SK-N-MC (cell line): Measurements from ENCODE around the gene CD24.
"Not testable (repeated sequence)": the region's sequence is repeated elsewhere in the genome, so short reads cannot be mapped to it uniquely, and the experiment has no call there.

Source experiments
- DNase-seq: peaks from one replicate; pipeline ENCODE4 v3.0.0-alpha.2; 2011; ENCODE audit warnings: low read depth, low spot score
- H3K27ac ChIP-seq: fragments of 200-600 bp; sonication (generic); 2 replicates; pipeline ENCODE4 v1.5.1; 2016; ENCODE audit warnings: mixed run types
- H3K36me3 ChIP-seq: fragments of 200-600 bp; sonication (generic); 2 replicates; pipeline ENCODE4 v1.6.1; 2017; ENCODE audit warnings: antibody characterized with exemption, low read length, mixed read lengths; ENCODE audit not compliant: insufficient read depth
- H3K4me3 ChIP-seq: fragments of 200-600 bp; sonication (generic); 2 replicates; pipeline ENCODE4 v1.5.1; 2016
- H3K9ac ChIP-seq: fragments of 200-600 bp; sonication (generic); 2 replicates; pipeline ENCODE4 v1.8.0; 2017; ENCODE audit warnings: mixed run types, mixed read lengths; ENCODE audit not compliant: insufficient read length
- H3K9me3 ChIP-seq: fragments of 200-600 bp; sonication (generic); 2 replicates; pipeline ENCODE4 v1.6.1; 2017; ENCODE audit warnings: low read depth, mild to moderate bottlenecking, antibody characterized with exemption, low read length, moderate library complexity, mixed read lengths
- EZH2 ChIP-seq: fragments of 200-600 bp; sonication (generic); IDR thresholded peaks from one replicate; pipeline ENCODE4 v1.6.1; 2017; ENCODE audit warnings: antibody characterized with exemption
- FOXP2 ChIP-seq: optimal IDR thresholded peaks from 2 replicates; pipeline ENCODE3; 2011; ENCODE audit warnings: mild to moderate bottlenecking, moderate library complexity; ENCODE audit not compliant: insufficient read depth; ENCODE audit errors: extremely low read length, control extremely low read depth
- POLR2AphosphoS5 ChIP-seq: IDR thresholded peaks from 2 replicates; pipeline ENCODE4 v1.6.1; 2012; ENCODE audit warnings: mild to moderate bottlenecking, low read depth, low read length, borderline replicate concordance

The CD24 gene, protein sequence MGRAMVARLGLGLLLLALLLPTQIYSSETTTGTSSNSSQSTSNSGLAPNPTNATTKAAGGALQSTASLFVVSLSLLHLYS

DNA sequence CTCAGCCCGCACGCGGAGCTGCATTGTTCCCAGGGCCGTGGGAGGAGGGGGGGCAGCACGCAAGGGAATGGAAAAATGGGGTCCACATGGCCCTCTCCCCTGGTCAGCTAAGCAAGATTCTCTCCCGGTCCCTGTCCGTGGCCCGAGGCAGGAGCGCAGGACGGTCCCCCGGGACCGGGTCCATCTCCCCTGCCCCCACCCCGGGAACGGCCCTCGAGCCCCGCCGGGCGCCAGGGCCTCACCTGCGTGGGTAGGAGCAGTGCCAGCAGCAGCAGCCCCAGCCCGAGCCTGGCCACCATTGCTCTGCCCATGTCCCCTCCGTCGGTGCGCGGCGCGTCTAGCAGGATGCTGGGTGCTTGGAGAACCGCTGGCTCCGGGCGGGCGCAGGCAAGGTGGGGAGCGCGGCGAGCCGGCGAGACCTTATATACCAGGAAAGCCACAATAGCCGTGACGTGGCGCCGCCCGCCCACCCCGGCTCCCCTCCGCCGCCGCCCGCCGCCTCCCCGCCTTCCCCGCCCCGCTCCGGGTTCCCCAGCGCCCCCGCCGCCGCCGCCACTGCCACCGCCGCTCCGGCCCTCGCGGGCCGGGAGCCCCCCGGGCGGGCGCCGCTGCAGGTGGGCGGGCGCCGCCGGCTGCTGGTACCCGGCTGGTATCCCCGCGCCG lies at the start of gene CD24:
CD24 (minus strand) TSS at position 394 of the 663 bp plus-strand sequence; CDS start at position 311, 83 bp downstream.
- H3K27ac ChIP-seq = no peak within 1 kb of the TSS
- H3K9me3 ChIP-seq = no peaks in the 10 kb centered on the region
- H3K9ac ChIP-seq = no peak within 1 kb of the TSS
- H3K4me3 ChIP-seq = peak within 1 kb of the TSS; percentile 81
- no peaks in the 10 kb centered on the region for H3K36me3 ChIP-seq
- DNase-seq = no peak
- TF ChIP-seq FOXP2 (no peak), EZH2 (no peak), POLR2AphosphoS5 (no peak)

DNA sequence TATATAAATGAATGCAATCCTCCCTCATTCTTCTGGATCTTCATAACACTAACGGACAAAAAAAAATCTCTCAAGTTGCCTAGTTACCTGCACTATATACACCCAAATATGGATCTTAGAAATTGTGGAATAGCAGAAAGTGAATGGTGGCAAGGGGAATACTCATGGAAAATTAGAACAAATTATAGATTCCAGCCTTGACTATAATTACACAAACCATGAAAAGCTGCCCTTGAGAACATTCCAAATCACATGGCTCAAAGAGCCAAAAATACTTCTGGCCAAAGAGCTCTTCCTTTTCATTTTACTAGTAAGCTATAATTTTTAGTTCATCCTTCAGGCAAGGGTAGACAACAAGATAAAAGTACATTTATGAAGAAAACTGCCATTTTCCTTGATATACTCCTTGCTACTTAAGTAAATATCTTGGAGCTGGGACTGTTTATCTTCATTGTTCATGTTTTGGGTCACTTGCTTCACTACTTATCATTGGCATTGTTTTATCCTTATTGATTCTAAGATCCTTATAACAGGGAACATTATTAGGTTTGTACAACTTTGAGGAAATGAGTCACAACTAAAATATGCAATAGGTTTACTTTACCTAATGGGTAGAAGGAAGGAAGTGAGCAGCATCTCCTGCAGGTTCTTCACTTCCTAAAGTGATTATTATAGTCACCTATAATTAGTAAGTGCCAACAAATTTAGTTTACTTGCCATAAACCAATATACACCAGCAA lies 47.1 kb upstream of the CD24 start:
- H3K27ac ChIP-seq = no peak overlapping the region
- no peak overlapping the region for H3K9ac ChIP-seq
- H3K36me3 ChIP-seq = no peaks in the 10 kb centered on the region
- TF ChIP-seq POLR2AphosphoS5 (no peak), FOXP2 (no peak), EZH2 (no peak)
- H3K9me3 ChIP-seq = no peaks in the 10 kb centered on the region
- no peak for DNase-seq
- no peak overlapping the region for H3K4me3 ChIP-seq

DNA sequence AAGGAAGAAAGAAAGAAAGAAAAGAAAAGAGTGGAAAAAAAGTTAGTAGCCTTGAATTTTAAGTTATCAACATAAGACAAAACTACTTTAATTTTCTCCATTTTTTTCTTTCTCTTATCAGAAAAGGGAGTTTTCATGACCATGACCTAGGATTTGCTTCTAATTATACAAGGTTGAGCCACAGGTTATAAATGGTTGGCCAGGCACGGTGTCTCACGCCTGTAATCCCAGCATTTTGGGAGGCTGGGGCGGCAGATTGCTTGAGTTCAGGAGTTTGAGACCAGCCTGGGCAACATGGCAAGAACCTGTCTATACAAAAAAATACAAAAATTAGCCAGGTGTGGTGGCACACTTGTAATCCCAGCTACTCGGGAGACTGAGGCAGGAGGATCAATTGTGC lies 45.7 kb upstream of the CD24 start:
- Histone ChIP-seq H3K9me3 (no peaks in the 10 kb centered on the region), H3K9ac (no peak overlapping the region), H3K27ac (no peak overlapping the region), H3K4me3 (no peak overlapping the region), H3K36me3 (no peaks in the 10 kb centered on the region)
- DNase-seq = no peak
- TF ChIP-seq POLR2AphosphoS5 (no peak), EZH2 (no peak), FOXP2 (no peak)

DNA sequence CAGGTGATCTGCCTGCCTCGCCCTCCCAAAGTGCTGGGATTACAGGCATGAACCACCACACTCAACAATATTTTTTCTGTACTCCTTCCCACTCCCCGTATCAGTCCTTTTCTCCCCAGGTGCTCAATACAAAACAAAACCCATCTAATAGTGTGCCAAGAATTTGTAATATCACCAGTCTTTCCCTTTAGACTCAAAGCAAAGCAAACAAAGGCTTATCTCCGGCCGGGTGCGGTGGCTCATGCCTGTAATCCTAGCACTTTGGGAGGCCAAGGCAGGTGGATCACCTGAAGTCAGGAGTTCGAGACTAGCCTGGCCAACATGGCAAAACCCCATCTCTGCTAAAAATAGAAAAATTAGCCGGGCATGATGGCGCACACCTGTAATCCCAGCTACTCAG lies 45.1 kb upstream of the CD24 start:
- H3K9me3 ChIP-seq = not testable (repeated sequence)

DNA sequence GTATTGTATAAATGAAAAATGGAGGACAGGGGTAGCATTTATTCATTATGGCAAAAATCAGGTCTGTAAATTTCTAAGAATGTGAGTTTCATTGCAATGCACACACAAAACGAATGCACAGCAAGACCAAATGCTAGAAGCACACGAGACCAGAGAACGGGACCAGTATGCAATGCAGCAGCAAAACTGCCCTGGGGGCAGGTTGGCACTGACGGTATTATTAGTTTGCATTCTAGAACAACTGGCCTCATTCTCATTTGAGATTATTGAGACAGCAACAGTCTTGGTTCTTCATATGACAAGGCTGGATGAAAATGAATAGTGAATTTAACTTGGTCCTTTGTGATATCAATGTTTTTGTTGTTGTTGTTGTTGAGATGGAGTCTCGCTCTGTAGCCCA lies 44.5 kb upstream of the CD24 start:
- Histone ChIP-seq H3K36me3 (no peaks in the 10 kb centered on the region), H3K4me3 (no peak overlapping the region), H3K9ac (no peak overlapping the region), H3K9me3 (no peaks in the 10 kb centered on the region), H3K27ac (no peak overlapping the region)
- no peak for DNase-seq
- TF ChIP-seq POLR2AphosphoS5 = no peak
- no peak for TF ChIP-seq EZH2
- no peak for TF ChIP-seq FOXP2

More for the DNA sequence above, 45.1 kb upstream of the CD24 start:
- not testable (repeated sequence) for H3K9ac ChIP-seq, DNase-seq, H3K27ac ChIP-seq, H3K4me3 ChIP-seq, H3K36me3 ChIP-seq

DNA sequence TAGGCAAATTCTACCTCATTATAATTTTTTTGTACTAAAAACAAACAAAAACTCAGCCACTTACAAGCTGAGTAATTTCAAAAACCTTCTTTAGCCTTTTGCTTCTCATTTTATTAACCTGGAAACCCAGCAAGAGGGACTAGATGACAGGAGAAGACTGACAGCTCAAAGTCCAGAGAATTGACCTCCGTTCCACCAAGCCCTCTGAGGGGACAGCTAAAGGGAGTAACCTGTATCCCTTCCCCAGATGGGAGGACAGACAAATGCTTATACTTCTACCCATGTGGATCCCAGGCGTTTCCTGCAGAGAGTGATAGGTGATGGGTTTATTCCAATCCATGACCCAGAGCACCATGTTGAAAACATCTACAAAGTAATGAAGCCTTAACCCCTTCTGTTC lies 35.0 kb upstream of the CD24 start:
- H3K4me3 ChIP-seq = no peak overlapping the region
- no peak for DNase-seq
- H3K9me3 ChIP-seq = no peaks in the 10 kb centered on the region
- H3K27ac ChIP-seq = no peak overlapping the region
- no peak overlapping the region for H3K9ac ChIP-seq
- no peaks in the 10 kb centered on the region for H3K36me3 ChIP-seq
- TF ChIP-seq POLR2AphosphoS5 (no peak), FOXP2 (no peak), EZH2 (no peak)

DNA sequence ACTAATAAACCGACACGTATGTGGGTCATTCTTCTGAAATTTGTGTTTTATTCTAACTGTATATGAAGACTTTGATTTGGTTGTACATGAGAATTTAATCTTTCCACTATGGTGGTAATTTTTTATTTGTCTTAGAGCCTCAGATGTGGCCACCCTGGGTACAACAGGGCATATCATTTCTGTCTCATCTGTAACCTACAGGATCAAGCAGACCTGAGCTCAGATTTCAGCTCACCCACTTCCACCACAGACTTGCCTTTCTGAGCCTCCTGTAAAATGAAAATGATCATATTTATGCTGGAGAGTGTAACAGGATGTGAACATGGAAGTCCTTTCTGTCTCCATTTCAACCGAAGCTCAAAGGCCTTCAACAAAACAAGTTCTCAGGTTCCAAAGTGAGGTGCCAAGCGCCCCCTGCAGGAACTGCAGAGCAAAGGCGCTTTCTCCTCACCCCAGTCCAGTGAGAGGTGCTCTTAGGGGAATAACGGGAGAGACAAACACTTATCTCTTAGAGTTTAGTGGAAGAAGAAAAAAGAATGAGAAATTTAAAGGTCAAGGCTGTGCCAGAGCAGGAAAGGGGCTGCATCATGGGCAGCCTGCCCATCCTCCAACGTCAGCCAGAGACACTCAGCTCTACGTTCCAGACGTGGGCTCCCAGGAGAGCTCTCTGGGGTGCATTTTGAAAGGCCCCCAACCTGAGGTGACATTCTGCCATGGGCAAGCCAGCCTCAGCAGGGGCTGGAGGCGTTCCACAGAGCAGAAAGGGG lies 23.0 kb upstream of the CD24 start:
- TF ChIP-seq POLR2AphosphoS5 (no peak), EZH2 (no peak), FOXP2 (no peak)
- H3K4me3 ChIP-seq = no peak overlapping the region
- H3K36me3 ChIP-seq = no peaks in the 10 kb centered on the region
- DNase-seq = peak; percentile 45
- no peak overlapping the region for H3K9ac ChIP-seq
- H3K9me3 ChIP-seq = no peaks in the 10 kb centered on the region
- no peak overlapping the region for H3K27ac ChIP-seq

DNA sequence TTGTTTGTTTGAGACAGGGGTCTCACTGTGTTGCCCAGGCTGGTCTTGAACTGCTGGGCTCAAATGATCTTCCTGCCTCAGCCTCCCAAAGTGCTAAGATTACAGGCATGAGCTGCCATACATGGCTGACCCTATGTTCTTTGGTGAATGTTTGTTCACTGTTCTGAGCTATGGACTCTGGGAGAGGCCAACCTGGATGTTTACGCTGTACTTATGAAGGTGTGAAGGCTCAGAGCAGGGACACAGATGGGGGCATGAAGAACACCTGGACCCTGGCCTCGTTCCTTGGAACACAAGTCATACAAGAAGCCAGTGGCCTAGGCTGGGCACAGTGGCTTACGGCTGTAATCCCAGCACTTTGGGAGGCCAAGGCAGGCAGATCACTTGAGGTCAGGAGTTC lies 21.1 kb upstream of the CD24 start:
- no peak overlapping the region for H3K4me3 ChIP-seq
- no peaks in the 10 kb centered on the region for H3K36me3 ChIP-seq

DNA sequence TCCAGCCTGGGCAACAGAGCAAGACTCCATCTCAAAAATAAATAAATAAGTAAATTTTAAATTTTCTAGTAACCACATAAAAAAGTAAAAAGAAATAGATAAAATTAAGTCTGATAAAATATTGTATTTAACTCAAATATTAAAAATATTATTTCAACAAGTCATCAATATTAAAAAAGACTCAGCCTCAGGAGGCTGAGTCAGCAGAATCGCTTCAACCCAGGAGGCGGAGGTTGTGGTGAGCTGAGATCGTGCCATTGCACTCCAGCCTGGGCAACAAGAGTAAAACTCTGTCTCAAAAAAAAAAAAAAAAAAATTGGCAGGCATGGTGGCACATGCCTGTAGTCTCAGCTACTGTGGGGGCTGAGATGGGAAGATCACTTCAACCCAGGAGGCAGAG lies 15.2 kb upstream of the CD24 start:
- not testable (repeated sequence) for H3K9ac ChIP-seq, H3K4me3 ChIP-seq, H3K36me3 ChIP-seq, DNase-seq, H3K9me3 ChIP-seq, H3K27ac ChIP-seq

More for the DNA sequence above, 21.1 kb upstream of the CD24 start:
- no peak for TF ChIP-seq POLR2AphosphoS5
- TF ChIP-seq EZH2 = no peak
- no peak for TF ChIP-seq FOXP2
- Histone ChIP-seq H3K27ac (no peak overlapping the region), H3K9me3 (no peaks in the 10 kb centered on the region), H3K9ac (no peak overlapping the region)
- no peak for DNase-seq
